HG03558 (cell line): ENCODE data around the gene FAAH2.
"Not testable (repeated sequence)": the region's sequence is repeated elsewhere in the genome, so short reads cannot be mapped to it uniquely, and the experiment has no call there.

Source experiments
- ATAC-seq: cut with Tn5 transposase; IDR thresholded peaks from one replicate; pipeline ENCODE4 v1.9.1; 2021; ENCODE audit warnings: moderate number of reproducible peaks; ENCODE audit not compliant: unreplicated experiment; ENCODE audit errors: extremely low read depth

FAAH2 gene

DNA sequence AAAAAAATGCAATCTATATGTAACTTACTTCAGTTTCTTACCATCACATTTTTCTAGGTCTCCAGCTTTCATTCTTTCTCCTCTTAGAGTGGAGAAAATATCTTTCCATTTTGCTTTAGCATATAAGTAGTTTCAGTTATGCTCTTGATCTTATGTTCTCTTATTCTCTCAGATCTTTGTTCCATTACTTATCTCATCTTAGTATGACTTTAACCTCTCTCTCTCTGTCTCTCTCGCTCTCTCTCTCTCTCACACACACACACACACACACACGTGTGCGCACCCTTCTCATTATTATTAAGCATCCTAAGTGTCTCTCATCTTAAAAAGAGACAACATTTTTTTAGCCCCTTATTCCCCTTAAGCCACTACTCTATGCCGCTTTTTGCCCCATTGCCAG, 92.8 kb downstream of the FAAH2 start:
- no peak for ATAC-seq

DNA sequence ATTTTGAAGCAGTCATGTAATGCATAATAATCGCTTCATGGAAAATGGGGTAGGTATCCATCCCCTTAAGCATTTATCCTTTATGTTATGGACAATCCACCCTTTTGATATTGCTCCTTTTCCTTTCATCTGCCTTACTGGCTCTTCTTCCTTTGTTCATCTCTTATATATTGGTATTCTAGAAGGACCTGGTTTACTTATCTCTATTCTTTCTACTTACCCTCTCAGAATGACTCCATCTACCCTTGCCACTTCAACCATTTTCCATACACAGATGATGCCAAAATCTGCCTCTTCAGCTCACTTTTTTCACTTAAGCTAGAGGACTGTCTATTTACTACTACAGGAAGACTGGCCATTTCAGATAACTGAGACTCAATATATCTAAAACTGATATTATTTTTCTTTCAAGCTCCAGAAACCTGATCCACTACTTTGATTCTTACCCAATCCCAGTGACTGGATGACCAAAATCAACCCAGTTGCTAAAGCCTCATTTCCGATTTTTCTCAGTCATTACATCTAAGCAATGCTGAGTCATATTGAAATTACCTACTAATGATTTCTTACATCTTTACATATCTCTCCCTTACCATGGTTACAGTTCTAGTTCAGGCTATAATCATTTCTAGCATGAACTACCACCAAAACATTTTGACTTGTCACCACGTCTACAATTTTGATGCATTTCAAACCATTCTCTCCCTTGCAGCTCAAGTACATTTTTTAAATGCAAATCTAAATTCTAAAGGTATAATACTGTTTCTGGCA, 93.7 kb downstream of the FAAH2 start:
- ATAC-seq: peak; percentile 97

DNA sequence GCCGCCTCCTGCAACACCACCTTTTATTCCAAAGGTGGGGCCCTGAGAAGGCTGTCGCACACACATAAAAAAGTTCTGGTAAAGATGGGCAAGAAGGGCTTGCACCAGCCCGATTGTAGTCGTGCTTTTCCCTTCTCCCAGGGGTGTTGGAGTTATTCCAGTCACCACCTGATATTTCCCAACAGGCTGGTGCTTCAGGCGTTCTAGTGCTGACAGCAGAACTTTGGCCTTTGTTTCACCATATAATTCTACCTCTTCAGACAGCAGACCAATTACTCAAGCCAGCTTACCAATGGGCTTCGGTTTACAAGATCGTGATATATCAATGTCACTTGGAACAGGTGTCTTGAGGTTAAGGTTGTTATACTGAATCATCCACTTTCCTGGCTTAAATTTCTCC, 107.7 kb downstream of the FAAH2 start:
- not testable (repeated sequence) for ATAC-seq

DNA sequence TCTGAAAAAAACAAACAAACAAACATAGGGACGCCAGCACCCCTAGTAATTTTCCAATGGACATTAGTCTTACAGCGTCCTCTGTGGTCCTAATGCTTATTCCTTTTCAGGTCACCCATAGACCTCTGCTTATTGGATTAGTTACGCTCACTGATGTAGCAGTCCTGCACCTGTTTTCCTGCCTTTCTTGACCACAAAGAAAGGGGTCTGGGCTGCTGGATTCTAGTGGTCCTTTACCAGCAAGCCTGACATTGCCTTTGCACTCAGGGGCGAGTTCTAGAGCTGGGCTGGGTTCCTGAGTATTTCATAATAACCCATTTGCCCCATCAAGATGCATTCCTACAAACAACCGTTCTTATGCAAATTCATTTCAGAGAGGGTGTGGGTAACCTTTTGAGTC, 116.7 kb downstream of the FAAH2 start:
- not testable (repeated sequence) for ATAC-seq

DNA sequence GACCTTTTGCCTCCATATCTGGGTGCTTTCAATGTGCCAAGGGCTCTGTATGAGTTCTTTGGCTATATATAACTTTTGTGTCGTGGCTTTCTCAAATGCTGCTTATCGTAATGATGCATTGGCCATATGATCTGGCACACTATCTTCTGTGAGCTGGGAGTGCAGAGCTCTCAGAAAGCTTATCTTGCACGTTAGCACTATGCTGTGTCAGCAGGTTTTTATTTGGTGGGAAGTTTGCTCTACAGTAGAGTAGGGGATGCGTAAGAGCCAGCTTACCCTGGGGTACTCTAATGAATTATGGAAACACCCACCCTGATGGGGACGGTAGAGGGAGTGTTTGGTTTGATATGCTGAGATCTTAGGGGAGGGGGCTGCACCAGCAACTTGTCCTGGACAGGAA, 119.6 kb downstream of the FAAH2 start:
- no peak for ATAC-seq

DNA sequence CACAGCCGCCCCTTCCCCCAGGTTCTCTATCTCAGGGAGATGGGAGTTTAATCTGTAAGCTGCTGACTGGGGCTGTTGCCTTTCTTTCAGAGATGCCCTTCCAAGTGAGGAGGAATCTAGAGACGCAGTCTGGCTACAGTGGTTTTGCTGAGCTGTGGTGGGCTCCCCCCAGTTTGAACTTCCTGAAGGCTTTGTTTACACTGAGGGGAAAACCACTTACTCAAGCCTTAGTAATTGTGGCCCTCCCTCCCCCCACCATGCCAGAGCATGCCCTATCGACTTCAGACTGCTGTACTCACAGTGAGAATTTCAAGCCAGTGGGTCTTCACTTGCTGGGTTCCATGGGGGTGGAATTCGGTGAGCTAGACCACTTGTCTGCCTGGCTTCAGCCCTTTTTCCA, 131.3 kb downstream of the FAAH2 start:
- no peak for ATAC-seq

DNA sequence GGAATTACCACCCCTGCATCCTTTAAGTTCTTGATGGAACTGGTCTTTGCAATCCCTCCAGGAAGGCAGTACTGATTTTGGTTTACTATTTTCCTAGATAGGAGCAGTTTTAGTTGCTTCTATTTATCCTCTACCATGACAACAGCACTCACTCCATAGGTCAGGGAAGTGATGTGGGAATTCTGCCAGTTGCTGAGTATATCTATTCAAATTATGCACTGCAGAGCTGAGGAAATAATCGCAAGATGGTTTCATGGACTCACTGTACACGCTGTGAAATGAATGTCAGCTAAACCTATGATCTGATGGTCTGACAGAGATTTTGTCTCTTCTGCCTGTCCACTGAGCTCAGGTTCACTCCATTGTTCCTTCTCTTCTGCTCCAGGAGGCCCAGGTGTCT, 135.8 kb downstream of the FAAH2 start:
- no peak for ATAC-seq

DNA sequence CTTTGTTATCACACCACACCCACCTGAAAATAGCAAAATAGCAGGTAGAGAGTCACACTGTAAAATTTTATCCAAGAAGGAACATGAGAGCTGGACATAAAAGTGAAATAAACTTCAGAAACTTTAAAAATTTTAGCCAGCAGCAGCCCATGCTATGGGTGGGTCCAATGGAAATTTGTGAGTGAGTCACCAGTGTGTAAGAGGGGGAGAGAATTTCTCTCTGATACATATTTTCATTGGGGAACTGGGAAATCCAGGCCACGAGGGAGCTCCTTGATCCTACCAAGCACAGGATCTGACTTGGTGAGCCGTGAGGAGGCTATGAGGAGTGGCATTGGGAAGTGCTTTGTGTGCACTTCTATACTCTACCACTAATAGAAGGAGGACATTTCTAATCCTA, 136.3 kb downstream of the FAAH2 start:
- no peak for ATAC-seq

DNA sequence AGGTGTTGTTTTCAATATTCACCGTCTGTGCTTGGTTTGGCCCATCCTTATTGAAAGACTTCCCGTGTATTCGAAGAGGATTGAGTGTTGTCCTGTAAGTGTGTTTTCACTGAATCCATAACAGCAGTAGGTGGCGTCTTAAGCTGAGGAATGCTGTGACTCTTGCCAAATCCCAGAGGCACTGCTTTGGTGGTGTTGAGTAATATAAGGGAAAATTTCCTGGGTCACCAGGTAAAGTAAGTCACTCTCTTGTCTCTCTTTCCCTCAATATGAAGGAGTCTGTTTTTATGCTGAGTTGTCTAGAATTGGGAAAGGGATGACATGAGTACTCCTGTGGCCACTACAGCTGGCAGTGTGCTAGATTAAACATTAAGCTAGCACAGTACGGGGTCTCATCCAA, 158.6 kb downstream of the FAAH2 start:
- ATAC-seq: no peak

DNA sequence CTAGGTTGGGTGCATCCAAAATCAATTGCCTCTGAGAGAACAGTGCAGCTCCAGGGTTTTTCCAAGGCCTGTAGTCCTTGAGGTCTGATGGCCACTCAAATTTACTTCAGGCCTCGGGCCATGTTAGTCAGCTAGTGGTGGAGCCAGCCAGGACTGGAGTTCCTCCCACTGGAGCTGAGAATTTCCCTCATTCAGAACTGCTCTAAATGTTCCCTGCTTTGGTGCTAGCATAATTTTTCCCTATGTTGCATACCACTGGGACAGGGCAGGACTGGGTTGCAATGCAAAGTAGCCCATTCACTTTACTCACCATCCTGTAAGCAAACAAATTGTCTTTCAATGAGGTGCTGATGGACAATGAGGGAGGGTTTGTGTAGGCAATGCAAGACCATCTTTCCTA, 159.3 kb downstream of the FAAH2 start:
- ATAC-seq: no peak

DNA sequence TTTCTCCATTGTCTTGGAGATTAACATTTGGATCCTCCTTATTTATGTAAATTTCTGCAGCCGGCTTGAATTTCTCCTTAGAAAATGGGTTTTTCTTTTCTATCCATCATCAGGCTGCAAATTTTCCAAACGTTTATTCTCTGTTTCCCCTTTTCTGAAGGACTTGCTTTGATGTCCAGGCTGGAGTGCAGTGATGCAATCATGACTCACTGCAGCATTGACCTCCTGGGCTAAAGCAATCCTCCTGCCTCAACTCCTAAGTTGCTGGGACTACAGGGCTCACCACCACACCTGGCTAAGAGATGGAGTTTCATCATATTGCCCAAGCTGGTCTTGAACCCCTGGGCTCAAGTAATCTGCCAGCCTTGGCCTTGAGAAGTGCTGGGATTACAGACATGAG, 161.3 kb downstream of the FAAH2 start:
- ATAC-seq: no peak

DNA sequence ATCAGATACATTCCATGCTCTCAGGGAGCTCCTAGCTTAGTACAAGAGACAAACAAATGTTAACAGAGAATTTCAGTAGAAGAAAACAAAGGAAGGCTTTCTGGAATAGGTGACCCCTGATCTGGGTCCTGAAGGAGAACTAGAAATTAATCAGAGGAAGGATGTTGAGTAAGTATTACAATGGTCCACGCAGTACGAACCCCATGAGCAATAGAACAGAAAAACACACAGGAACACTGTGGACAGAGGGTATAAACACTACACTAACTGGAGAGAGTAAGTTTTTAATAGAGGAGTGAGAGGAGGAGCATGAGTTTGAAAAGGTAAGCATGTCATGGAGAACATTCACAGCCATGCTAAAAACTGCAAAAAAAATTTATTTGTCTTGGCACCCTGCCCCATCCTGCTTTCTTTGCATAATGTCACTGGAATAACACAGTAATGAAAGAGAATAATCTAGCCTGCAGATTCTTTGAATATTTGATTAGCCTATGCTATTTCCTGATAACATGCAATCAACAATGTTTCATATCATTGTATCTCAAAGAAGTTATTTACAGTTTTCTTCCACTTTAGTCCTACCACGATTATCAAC, 165.0 kb downstream of the FAAH2 start:
- no peak for ATAC-seq

DNA sequence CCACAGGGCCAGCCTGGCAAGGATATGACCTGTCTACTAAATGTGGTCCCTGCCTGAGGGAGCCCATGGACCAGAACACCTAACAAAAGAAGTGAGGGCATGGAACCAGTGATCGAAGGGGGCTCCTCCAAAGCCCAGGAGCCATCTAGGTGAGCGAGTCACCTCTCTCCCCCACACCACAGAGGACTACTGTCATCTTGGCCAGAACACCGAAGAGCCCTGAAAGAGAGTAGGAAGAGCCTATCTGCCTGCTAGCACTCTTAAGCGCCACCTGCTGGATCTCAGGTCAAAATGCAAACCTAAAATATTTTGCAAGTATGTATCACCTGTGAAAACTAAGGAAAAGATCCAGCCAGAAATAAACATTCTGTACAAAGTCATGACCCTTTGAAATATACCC, 167.4 kb downstream of the FAAH2 start:
- no peak for ATAC-seq

DNA sequence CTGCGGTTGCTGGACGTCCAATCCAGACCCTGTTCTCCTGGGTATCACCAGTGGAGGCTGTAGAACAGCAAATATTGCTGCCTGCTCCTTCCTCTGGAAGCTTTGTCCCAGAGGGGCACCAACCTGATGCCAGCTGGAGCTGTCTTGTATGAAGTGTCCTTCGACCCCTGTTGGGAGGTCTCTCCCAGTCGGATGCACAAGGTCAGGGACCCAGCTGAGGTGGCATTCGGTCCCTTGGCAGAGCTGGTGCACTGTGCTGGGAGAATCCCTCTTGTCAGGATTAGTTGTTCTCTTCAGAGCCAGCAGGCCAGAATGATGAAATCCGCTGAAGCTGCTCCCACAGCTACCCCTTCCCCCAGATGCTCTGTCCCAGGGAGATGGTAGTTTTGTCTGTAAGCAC, 195.0 kb downstream of the FAAH2 start:
- no peak for ATAC-seq

DNA sequence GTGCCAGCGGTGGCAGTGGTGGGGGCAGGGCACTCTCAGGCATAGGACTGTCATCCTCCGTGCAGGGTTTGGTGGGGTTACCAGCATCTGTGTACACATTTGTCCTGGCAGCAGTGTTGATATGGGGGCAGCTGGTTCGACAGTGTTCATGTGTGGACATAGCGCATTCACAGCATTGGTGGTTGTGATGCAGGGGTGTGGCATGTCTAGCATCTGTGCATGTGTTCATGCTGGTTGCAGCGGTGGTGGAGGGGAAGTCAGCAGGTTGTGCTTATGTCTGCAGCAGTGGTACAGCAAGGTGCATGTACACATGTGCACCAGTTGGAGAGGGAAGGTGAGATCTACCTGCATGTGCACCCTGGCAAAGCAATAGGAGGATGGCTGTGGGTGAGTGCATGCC, 230.0 kb downstream of the FAAH2 start:
- ATAC-seq: no peak

DNA sequence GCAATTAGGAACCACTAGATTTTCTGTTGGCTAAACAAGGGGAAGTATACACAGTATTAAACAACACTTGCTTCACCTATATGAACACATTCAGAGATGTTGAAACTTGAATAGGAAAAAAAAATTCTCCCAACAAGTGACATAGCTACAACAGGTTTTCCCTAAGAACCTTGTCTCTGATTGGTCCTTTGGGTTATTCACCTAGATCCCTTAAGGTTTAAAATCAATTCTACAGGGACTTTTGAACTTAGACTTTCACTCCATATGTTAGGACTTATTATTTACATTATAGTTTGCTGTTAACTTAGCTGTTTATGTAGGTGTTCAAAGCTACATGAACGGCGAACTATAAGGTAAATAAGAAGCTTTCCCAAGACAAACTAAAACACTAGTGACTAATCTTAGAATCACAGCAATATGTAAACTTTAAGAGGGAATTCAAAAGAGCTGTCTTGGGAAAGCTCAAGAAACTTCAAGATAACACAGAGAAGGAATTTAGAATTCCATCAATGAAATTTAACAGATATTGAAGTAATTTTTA, 233.1 kb downstream of the FAAH2 start:
- no peak for ATAC-seq

DNA sequence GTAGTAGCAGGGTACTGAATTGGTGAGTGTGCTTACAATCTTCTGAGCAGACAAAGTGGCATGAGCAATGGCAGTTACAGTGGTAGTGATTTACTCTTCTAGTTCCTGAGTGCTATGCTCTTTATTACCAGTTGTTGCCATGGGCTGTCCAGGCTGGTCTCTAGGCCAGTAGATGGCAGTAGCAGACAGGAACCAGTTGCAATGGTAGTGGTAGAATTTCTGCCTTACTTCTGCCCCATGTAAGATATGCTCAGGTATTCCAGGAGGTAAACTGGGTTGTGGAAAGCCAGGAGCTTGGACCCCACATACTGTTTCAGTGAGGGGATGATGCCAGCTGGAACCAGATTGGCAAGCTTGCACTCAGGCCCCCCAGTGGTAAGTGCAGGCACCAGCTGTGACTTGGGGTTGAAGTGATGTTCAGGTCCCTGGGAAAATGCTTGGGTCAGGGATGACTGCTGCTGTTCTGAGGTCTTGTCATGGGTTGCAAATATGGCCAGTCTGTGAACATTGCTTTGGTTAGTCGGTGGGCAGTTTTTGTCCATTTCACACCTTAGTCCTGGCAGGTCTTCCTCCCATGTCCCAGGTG, 242.3 kb downstream of the FAAH2 start:
- ATAC-seq: no peak
